Activated effector memory CD4-positive, alpha-beta T cell treated with Interleukin-2 at 50 U/mL for 16 hours (primary cell): Measurements from ENCODE around the gene DLGAP1.
"Not testable (repeated sequence)": the region's sequence is repeated elsewhere in the genome, so short reads cannot be mapped to it uniquely, and the experiment has no call there.

Experiments used
- DNase-seq: peaks from one replicate; pipeline ENCODE4 v3.0.0-alpha.2; 2020

Gene DLGAP1

GRCh38 chr18:3472681-3473544 lies 982.2 kb downstream of the DLGAP1 start:
- DNase-seq, result no peak

- DNase-seq, result not testable (repeated sequence)
Measured at GRCh38 chr18:3472121-3472520, 983.0 kb downstream of the DLGAP1 start.

- no peak for DNase-seq
Measured at GRCh38 chr18:3471141-3471648, 983.9 kb downstream of the DLGAP1 start.

GRCh38 chr18:3468833-3469232 lies 986.3 kb downstream of the DLGAP1 start:
- DNase-seq, result no peak

GRCh38 chr18:3468066-3468705 lies 986.9 kb downstream of the DLGAP1 start:
- DNase-seq, result no peak

GRCh38 chr18:3466872-3467271 lies 988.2 kb downstream of the DLGAP1 start:
- DNase-seq, result no peak

GRCh38 chr18:3466045-3466444 lies 989.1 kb downstream of the DLGAP1 start:
- no peak for DNase-seq

GRCh38 chr18:3463051-3463450 lies 992.1 kb downstream of the DLGAP1 start:
- DNase-seq, result no peak

- no peak for DNase-seq
Measured at GRCh38 chr18:3461704-3462103, 993.4 kb downstream of the DLGAP1 start.

GRCh38 chr18:3460823-3461398 lies 994.2 kb downstream of the DLGAP1 start:
- DNase-seq, result no peak

- DNase-seq, result no peak
Measured at GRCh38 chr18:3458952-3459853, 995.9 kb downstream of the DLGAP1 start.

- DNase-seq, result no peak
Measured at GRCh38 chr18:3458378-3458777, 996.7 kb downstream of the DLGAP1 start.

GRCh38 chr18:3457261-3457724 lies 997.8 kb downstream of the DLGAP1 start:
- no peak for DNase-seq

- no peak for DNase-seq
Measured at GRCh38 chr18:3456686-3457069, 998.4 kb downstream of the DLGAP1 start.

- no peak for DNase-seq
Measured at GRCh38 chr18:3455907-3456685, 999.0 kb downstream of the DLGAP1 start.

GRCh38 chr18:3455090-3455635 lies 999.9 kb downstream of the DLGAP1 start:
- no peak for DNase-seq

GRCh38 chr18:3454365-3455089 lies 1000.6 kb downstream of the DLGAP1 start:
- no peak for DNase-seq

- DNase-seq, result no peak
Measured at GRCh38 chr18:3453540-3454364, 1001.4 kb downstream of the DLGAP1 start.

- DNase-seq, result no peak
Measured at GRCh38 chr18:3452750-3453539, 1002.2 kb downstream of the DLGAP1 start.
